CD4-positive, alpha-beta T cell treated with Interleukin-2 at 100 ng/mL for 4 hours (primary cell): ENCODE measurements around the gene ARMC5.
A peak's percentile ranks its signal among the peaks of the same experiment; 100 is the strongest.
"Not testable (repeated sequence)": the region's sequence is repeated elsewhere in the genome, so short reads cannot be mapped to it uniquely, and the experiment has no call there.

Experiments used
- DNase-seq: peaks from one replicate; pipeline ENCODE4 v3.0.0-alpha.2; 2020; ENCODE audit warnings: low spot score

The ARMC5 gene

DNA sequence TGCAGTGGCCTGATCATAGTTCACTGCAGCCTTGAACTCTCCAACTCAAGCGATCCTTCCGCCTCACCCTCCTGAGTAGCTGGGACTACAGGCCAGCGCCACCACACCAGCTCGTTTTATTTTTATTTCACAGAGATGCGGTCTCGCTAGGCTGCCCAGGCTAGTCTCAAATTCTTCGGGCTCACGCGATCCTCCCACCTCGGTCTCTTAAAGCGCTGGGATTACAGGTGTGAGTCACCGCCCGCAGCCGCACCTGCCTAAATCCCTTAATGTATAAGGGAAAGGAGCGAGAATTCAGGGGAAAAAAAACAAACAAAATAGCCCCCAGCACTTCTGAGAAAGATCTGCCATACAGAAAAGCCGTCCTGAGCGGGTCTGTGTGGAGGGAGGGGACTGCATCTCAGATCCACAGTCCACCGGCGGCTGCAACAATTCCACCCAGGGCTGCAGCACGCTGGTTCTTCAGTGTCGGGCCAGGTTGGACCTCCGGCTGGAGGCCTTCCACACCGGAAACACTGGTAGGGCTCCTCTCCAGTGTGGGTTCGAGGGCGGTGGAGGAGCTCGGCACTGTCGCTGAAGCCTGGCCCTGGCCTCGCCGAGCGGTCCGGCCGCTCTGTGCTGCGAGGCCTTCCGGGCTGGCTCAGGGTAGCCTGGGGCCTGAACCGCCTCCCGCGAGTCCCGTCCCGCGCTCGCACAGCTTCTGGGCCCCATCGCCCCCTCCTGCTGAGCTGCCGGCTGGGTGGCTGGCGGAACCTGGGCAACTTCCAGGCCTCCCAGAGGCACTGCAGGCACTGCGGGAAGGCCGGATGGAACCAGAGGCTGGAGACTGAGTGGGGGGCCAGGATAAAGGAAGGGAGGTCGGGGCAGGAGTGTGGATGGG is 23.7 kb upstream of the ARMC5 start:
- DNase-seq, result no peak

DNA sequence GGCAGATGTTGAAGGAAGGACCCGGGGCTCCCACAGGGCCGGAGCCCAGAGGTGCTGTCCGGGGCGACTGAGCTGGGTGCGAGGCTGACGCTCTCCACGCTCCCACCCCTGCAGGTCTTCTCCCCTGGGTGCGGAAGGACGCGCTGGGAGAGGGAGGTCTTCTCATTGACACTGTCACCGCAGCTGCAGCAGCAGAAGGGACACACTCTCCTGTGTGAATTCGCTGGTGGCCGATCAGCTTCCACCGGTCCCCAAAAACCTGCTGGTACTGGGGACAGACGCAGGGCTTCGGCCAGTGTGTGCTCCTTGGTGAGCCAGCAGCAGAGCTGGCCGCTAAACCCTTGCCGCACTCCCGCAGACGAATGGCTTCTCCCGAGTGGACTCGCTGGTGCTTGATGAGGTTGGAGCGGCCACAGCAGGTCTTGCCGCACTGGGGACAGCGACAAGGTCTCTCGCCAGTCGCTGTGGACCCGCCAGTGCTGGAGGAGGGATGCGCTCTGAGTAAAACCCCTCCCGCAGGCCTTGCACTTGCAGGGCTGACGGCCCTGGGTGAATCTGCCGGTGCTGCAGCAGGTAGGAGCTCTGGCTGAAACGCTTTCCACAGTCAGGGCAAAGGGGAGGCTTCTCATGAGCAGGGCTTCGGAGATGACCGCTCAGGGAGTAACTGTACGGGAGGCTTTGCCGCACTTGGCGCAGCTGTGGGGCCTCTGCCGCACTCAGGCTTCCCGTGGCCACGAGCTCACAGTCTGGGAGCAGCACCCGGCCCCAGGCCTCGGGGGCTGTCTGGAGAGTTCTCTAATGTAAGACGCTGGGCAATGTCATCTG is 22.9 kb upstream of the ARMC5 start:
- no peak for DNase-seq

DNA sequence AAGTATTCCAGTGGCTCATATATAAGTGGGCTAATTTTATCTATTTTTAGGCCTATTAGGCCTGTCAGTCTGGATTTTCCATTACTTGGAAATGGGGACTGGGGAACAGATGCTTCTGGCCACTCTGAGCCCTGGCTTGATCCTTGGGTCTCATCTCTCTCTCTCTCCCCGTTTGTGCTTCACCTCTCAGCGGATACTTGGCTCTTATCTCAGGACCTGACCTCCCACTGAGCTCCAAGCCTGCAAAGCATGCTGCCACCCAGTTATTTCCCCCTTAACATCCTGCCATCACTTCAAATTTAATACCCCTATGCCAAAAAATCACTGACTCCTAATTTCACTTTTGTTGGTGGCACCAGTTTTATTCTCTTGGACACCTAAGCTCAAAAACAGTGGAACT is 20.9 kb upstream of the ARMC5 start:
- no peak for DNase-seq

DNA sequence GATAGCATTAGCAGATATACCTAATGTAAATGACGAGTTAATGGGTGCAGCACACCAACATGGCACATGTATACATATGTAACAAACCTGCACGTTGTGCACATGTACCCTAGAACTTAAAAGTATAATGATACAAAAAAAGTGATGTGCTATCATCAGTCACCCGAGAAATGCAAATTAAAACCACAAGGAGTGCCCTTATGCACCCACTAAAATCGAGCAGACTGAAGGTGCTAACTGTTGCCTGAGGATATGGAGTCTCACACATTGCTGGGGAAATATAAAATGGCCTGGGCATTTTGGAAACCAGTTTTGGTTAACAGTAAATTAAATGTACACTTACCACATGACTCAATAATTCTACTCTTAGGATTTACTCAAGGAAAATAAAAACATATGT is 20.3 kb upstream of the ARMC5 start:
- DNase-seq, result not testable (repeated sequence)

DNA sequence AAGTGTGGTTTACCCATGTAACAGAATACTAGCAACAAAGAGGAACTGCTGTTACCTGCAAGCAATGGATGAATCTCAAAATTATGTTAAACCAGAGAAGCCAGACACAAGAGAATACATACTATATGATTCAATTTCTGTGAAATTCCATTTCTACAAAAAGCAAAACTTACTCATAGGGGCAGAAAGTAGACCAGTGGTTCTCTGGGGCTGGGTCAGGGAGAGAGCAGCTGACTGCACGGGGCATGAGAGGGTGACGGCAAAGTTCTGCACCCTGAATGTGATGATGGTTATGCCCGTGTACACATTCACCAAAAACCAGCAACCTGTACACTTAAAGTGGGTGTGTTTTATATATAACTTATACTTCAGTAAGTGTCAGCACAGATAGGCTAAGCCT is 19.8 kb upstream of the ARMC5 start:
- DNase-seq, result no peak

DNA sequence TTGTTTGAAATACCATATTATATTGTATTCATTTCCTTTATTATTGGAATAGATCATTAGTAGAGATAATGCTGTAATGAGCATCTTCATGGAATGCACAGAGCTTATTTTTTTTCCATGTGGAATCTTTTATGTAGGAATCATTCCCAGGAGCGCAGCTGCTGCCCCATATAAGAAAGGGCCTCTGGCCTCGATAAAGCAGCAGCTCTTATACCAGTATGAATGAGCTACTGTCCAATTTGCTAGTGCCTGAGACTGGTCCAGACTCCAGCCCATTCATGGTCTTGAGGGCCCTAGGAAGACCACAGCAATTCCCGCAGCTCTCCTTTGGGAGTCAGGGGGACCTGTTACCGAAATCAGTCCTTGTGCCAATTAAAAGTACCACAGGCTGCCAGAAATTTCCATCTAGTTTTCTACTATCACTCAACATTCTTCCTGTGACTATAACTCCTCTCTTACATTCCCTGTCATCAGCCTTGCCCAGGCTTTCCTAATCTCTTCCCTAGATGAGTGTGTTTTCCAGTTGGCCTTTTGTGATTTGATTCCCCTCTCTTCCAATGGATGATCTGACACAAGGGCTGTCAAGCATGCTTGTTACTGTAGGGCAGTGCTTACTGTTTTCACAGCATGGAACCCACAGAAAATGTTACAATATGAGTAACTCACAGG is 18.7 kb upstream of the ARMC5 start:
- no peak for DNase-seq

DNA sequence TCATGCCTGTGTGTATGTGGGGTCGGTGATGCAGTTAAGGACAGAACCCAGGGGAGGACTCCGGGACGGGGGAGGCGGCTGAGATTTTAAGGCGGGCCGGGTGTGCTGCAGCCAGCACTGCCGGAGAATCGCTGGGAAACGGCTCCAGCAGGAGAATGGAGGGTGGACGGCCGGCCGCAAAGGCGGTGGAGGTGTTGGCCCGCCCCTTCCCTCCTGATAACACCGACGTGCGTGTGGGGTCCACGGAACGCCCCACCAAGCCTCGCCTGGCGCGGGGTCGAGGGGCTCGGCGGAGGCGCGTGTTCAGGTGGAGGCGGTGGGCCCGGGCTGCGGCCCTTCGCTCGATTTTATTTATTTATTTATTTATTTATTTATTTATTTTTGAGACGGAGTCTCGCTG is 17.3 kb upstream of the ARMC5 start:
- DNase-seq, result no peak

DNA sequence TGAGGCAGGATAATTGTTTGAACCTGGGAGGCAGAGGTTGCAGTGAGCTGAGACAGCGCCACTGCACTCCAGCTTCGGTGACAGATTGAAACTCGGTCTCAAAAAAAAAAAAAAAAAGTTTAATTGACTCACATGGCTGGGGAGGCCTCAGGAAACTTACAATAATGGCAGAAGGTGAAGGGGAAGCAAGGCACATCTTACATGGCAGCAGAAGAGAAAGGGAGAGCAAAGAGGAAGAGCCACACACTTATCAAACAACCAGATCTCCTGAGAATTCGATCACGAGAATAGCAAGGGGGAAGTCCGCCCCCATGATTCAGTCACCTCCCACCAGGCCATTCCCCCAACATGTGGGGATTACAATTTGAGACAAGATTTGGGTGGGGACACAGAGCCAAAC is 13.4 kb upstream of the ARMC5 start:
- DNase-seq, result not testable (repeated sequence)

DNA sequence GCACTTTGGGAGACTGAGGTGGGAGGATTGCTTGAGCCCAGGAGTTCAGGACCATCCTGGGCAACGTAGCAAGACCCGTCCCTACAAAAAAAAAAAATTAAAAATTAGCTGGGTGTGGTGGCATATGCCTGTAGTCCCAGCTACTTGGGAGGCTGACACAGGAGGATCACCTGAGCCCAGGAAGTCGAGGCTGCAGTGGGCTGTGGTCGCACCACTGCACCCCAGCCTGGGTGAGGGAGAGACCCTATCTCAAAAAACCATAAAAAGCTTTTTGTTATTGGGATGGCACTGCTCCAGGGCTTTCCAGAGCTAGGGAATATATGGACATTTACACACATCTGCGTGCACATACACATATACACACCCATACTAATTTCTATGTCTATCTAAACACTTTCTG is 8.1 kb upstream of the ARMC5 start:
- DNase-seq, result no peak

DNA sequence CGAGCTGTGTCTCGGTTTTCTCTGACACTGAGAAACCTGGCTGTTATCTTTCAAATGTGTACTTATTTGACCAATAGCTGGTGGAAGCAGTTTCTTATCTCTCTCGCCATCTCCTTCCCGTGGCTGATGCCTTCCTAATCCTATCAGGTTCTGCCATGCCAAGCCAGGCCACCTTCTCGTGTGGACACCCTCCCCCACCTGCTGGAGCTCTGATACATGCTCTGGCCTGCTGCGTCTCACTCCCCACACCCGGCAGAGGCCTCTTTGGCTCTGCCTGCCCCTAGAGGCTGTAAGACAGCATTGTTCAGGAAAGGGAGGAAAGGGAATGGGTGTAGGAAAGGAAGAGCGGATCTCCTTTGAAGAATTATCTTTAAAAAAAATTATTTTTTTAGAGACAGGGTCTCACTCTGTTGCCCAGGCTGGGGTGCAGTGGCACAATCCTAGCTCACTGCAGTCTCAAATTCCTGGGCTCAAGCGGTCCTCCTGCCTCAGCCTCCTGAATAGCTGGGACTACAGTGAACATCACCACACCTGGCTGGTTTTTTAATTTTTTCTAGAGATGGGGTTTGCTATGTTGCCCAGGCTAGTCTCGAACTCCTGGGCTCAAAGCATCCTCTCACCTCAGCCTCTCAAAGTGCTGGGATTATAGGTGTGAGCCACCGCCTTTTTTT is 7.5 kb upstream of the ARMC5 start:
- no peak for DNase-seq

DNA sequence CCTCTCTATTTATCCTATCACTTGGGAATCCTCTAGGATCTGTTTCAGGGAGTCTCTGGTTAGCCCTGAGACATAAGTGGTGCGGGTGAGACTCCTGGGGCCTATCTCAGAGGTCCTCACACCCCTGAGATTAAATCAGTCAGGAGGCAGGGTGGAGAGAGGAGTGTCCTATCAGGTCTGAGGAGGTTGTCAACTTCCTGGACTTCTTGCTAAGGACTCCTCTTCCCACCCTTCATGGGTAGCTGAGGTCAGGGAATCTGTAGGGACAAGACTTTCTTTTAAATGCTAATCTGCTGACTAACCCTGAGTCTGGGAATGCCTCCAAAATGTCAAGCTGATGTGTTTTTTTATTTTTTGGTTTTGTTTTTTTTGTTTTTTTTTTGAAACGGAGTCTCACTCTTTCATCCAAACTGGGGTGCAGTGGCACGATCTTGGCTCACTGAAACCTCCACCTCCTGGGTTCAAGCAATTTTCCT is 6.6 kb upstream of the ARMC5 start:
- DNase-seq, result no peak

DNA sequence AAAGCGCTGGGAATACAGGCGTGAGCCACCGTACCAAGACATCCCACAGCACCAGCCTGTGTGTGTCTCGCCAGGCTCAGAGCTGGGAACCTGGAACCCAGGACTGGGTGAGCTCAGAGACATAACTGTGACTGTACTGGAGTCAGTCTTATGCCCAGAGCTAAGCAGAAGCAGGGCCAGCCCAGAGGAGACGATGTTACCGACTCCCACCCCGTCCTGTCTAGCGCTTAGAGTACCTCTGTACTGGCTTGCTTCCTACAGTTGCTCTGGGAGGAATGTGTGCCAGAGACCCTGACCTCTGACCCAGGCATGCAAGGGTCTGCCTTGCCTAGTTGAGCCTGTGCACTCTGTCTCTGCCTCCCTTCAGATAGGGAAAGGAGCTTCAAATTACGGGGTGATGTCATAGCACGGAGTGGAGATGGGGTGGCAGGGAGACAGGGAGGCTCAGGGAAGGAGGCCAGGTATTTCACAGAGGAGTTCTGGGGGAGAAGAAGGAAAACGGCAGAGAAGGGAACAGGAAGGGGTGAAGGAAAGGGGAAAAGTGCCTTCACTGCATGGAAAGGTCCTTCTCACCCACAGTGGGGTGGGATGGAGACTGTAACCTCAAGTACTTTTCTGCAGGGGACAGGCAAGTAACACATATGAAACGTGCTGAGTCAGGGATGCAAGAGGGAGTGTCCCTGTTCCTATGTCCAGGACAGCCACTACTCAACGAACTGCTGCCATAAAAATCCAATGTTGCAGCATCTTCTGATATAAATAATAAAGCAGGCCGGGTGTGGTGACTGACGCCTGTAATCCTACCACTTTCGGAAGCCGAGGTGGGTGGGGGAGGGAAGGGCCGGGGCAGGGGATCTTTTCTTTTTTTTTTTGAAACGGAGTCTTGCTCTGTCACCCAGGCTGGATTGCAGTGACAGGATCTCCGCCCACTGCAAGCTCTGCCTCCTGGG is 5.8 kb upstream of the ARMC5 start:
- DNase-seq, result no peak

DNA sequence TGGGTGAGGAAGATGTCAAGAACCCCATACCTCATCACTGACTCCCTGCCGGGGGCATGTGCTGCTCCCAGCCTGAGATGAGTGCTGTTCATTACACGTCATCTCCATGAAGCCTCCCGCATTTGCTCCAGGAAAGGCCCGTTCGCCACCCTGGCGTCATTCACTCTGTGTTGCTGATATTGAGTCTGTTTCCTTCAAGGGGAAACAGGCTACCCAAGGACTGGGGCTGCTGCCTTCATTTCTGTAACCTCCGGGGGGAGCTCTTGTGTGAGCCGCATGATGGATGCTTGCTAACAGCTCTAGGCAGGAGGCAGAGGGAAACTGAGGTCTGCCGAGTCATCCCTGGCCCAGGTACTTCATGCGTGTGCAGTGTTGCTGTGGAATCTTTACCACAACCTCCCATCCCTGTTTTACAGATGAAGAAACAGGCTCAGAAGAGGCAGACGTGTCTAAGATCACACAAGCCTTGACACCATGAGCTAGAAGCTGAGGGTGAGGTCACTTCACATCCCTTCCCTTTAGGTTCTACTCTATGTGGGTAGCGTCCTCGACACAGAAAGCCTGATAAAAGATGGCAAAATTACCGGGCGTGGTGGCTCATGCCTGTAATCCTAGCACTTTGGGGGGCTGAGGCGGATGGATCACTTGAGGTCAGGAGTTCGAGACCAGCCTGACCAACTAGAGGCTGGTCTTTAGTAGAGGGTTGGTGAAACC is 3.5 kb upstream of the ARMC5 start:
- DNase-seq, result no peak

DNA sequence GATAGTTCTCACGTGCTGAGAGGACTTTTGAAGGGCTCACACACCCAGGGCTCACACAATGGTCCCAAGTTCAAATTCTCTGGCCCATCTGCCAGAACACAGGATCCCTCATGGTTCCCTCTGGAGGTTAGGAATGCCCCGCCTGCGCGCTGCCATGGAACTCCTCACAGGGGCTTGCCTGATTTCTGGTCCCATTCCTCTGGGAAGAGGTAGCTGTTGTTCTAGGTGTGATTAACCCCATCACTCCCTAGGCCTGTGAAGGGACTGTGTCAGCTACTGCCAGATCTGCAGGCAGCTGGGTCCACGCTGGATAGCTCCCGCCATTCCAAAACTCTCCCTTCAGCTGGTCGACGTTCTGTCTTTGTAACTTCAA is 2.3 kb upstream of the ARMC5 start:
- DNase-seq, result no peak

DNA sequence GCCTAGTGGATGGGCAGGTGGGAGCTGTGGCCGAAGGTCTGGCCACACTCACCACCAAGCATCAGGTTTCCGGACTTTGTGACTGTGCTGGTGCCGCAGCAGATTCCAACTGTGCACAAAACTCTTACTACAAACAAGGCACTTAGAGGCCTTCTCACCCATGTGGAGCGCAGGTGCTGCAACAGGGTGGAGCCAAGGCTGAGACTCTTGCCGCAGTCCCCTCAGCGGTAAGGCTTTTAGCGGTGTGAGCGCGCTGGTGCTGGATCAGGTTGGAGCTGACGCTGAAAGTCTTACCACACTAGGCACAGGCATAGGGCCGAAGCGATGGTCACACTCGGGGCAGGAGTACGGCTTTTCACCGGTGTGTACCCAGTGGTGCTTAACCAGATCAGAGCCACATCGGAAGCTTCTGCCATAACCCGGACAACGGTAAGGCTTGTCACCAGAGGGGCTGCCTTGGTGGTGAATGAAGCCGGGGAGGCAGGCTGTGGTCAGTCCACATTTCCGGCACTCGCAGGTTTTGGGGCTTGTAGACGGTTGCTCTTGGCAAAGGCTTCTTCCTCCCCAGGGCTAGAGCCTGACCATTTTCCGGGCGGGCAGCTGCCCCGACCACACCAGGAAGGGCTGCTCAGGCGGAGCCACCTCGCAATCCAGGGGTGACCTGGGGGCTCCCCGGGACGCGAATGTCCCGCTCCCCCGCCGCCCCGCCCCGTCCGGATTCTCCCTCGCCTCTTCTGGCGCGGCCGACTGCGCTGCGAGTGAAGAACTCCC is 1.0 kb upstream of the ARMC5 start:
- DNase-seq, result peak; percentile 46

DNA sequence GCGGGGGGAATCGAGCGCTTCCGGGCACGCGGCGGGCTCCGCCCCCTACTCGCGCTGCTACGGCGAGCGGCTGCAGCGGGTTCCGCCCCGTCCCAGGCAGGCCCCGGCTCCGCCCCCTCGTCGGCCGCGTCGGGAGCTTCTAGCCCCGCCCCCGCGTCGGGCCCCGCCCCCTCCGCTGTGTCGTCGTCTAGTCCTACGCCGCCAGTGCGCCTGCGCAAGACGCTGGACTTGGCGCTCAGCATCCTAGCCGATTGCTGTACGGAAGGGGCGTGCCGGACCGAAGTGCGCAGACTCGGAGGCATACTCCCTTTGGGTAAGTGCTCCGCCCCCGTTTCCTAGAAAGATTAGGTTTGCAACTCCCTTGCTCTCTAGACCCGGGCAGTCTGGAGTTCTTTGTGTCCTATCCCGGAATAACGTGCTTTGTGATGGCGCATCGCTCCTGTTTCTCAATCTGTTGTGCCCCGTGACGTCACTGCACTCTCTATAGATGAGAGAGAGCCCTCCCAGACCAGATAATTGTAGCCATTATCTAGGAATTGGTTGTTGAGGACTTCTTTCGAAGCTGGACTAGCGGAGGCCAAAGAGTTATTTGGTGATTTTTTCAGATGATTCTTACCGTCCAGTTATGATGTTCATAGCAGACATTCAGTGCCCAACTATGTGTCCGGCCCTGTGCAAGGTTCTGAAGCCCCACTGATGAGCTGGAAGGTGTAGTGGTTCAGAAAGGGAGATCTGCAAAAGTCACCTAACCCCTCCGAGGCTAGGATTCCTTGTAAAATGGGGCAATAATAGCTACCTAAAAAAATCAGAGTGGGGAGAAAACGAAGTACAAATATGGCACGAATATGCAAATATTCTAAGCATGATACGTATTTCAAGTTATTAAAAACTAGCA is 633 bp downstream of the ARMC5 start:
- DNase-seq, result peak; percentile 100

DNA sequence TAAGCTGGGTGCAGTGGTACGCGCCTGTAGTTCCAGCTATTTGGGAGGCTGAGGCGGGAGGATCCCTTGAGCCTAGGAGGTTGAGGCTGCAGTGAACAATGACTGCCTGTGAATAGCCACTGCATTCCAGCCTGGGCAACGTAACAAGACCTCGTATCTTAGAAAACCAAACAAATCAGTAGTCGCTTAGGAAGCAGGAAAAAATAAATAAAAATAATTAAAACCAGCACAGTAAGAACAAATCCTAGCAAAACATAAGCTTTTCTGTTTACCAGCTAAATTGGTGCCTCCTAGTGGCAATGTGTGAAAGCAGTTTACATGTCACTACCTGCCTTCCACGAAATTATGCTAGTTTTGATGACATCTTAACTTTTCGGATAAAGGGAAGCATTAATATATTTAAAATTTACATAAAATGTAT is 1.3 kb downstream of the ARMC5 start:
- peak; percentile 65 for DNase-seq

DNA sequence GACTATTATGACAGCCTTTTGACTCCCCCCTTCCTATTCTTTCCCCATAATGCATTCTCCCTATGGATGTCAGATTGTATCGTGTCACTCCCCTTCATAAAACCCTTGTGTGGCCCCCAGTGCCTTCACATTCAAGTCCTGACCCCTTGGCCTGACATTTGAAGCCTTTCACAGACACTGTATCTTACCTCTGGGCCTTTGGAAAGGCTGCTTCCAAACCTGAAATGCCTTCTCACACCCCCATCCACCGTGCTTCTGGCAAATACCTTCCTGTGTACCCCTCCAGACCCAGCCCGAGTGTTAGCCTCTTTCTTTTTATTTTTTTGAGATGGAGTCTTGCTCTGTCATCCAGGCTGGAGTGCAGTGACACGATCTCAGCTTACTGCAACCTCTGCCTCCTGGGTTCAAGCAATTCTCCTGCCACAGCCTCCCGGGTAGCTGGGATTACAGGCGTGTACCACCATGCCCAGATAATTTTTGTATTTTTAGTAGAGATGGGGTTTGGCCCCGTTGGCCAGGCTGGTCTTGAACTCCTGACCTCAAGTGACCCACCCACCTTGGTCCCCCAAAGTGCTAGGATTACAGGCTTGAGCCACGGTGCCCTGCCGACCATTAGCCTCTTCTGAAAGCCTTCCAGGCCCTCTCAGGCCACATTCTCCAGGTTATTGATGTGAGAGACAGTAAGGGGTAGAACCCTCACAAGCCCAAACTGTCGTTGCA is 2.1 kb downstream of the ARMC5 start:
- no peak for DNase-seq
